WTC11 (cell line): Measurements from ENCODE around the gene CACNG3. TPM values are rescaled to one million over a fixed set of nuclear protein-coding genes. Genes with fewer than 3 reads are reported as not detected.

Experiments
- ATAC-seq: fragments of 200-7000 bp; cut with Tn5 transposase; 2 replicates; pipeline ENCODE4 v1.10.0; 2021; ENCODE audit warnings: mild to moderate bottlenecking, moderate library complexity
- CTCF ChIA-PET: fragments of 300-600 bp; sonication (Branson Sonifier 250); formaldehyde crosslinking; loops from one replicate; lab custom pipeline; 2021; ENCODE audit warnings: antibody characterized with exemption; lab: Charles Lee
- POLR2A ChIA-PET: fragments of 350-600 bp; sonication (Branson Sonifier 250); formaldehyde crosslinking; loops from one replicate; lab custom pipeline; 2021; ENCODE audit warnings: antibody characterized with exemption; lab: Charles Lee
- DNase-seq: peaks from one replicate; pipeline ENCODE4 v3.0.0; 2021; ENCODE audit warnings: low spot score
- H3K27ac Mint-ChIP-seq: 2 replicates; pipeline ENCODE4 v1.8.0; 2021; ENCODE audit warnings: mixed read lengths
- H3K27me3 Mint-ChIP-seq: 2 replicates; pipeline ENCODE4 v1.8.0; 2021; ENCODE audit warnings: low read depth, mild to moderate bottlenecking, moderate library complexity, mixed read lengths
- H3K36me3 Mint-ChIP-seq: 2 replicates; pipeline ENCODE4 v1.8.0; 2021; ENCODE audit warnings: mixed read lengths
- H3K4me1 Mint-ChIP-seq: 2 replicates; pipeline ENCODE4 v1.8.0; 2022; ENCODE audit warnings: mixed read lengths
- H3K4me3 Mint-ChIP-seq: 2 replicates; pipeline ENCODE4 v1.8.0; 2021; ENCODE audit warnings: mild to moderate bottlenecking, moderate library complexity, mixed read lengths
- H3K9me3 Mint-ChIP-seq: 2 replicates; pipeline ENCODE4 v1.8.0; 2021; ENCODE audit warnings: mixed read lengths
- ARID4B ChIP-seq: sonication (generic); formaldehyde crosslinking; IDR thresholded peaks from 2 replicates; pipeline ENCODE4 v1.8.0; 2023; ENCODE audit warnings: missing genetic modification reagents, mild to moderate bottlenecking, borderline replicate concordance
- CDX4 ChIP-seq: fragments of 250-450 bp; sonication (Bioruptor Pico); IDR thresholded peaks from 2 replicates; pipeline ENCODE4 v1.9.0; 2021; ENCODE audit warnings: moderate library complexity, mild to moderate bottlenecking, inconsistent platforms, borderline replicate concordance
- GRHL2 ChIP-seq: fragments of 250-450 bp; sonication (Bioruptor Pico); IDR thresholded peaks from 2 replicates; pipeline ENCODE4 v1.8.0; 2022; ENCODE audit warnings: mild to moderate bottlenecking, moderate library complexity; ENCODE audit not compliant: insufficient replicate concordance, severe bottlenecking
- HMGA2 ChIP-seq: fragments of 250-450 bp; sonication (Bioruptor Pico); IDR thresholded peaks from 2 replicates; pipeline ENCODE4 v1.4.0; 2021; ENCODE audit warnings: mild to moderate bottlenecking, moderate library complexity
- RELA ChIP-seq: sonication (generic); formaldehyde crosslinking; IDR thresholded peaks from 2 replicates; pipeline ENCODE4 v1.8.1; 2022; ENCODE audit warnings: missing genetic modification reagents, mild to moderate bottlenecking, borderline replicate concordance
- RORB ChIP-seq: fragments of 250-450 bp; sonication (Bioruptor Pico); IDR thresholded peaks from 2 replicates; pipeline ENCODE4 v1.9.0; 2021; ENCODE audit warnings: mild to moderate bottlenecking
- ZNF281 ChIP-seq: sonication (generic); formaldehyde crosslinking; IDR thresholded peaks from 2 replicates; pipeline ENCODE4 v1.8.0; 2023; ENCODE audit warnings: mild to moderate bottlenecking, missing genetic modification reagents
- ZNF532 ChIP-seq: fragments of 250-450 bp; sonication (Bioruptor Pico); IDR thresholded peaks from 2 replicates; pipeline ENCODE4 v1.9.0; 2021; ENCODE audit warnings: mild to moderate bottlenecking, borderline replicate concordance
- ZNF671 ChIP-seq: fragments of 250-450 bp; sonication (Bioruptor Pico); IDR thresholded peaks from 2 replicates; pipeline ENCODE4 v1.8.0; 2021; ENCODE audit warnings: mild to moderate bottlenecking
- total RNA-seq: library from RNA; stranded (reverse); gene quantifications from 3 replicates; pipeline ENCODE4 v1.2.3, GENCODE V29; 2021
- TF ChIP-seq, protein P1 (sequence below): sonication (generic); formaldehyde crosslinking; IDR thresholded peaks from 2 replicates; pipeline ENCODE4 v1.8.0; 2022; ENCODE audit warnings: mild to moderate bottlenecking, missing genetic modification reagents
- TF ChIP-seq, protein P2 (sequence below): sonication (generic); formaldehyde crosslinking; IDR thresholded peaks from 2 replicates; pipeline ENCODE4 v1.8.1; 2023; ENCODE audit warnings: mild to moderate bottlenecking, missing genetic modification reagents, moderate library complexity

Gene CACNG3
- total RNA-seq, 1 experiment from 2014 or later, result not detected

- ChIA-PET POLR2A (no interaction called here), CTCF (no interaction called here)
- DNase-seq, result no peak
These were observed 6.7 kb downstream of the CACNG3 start for GRCh38 chr16:24262816-24263215.

GRCh38 chr16:24270721-24271442, 14.7 kb downstream of the CACNG3 start:
- Mint-ChIP-seq H3K9me3 (peaks cover 14% of the 10 kb centered on the region), H3K4me3 (no peak overlapping the region), H3K27ac (no peak overlapping the region), H3K27me3 (peaks cover 5% of the 10 kb centered on the region), H3K36me3 (peaks cover 4% of the 10 kb centered on the region), H3K4me1 (peaks cover 7% of the 10 kb centered on the region)
- ChIA-PET POLR2A (no interaction called here), CTCF (interaction anchor here (0.6 to 3.5 kb wide), 5 partner anchors 18 to 226 kb away, joined by 3 to 13 read pairs (median 5); no protein-coding TSS in a partner anchor)
- TF ChIP-seq RELA (CRISPR knock-in tag), result no peak
- no peak for TF ChIP-seq RORB (CRISPR knock-in tag)
- TF ChIP-seq, protein P1, sequence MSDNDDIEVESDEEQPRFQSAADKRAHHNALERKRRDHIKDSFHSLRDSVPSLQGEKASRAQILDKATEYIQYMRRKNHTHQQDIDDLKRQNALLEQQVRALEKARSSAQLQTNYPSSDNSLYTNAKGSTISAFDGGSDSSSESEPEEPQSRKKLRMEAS (CRISPR knock-in tag), result no peak
- no peak for ATAC-seq
- no peak for DNase-seq

More at GRCh38 chr16:24262816-24263215, 6.7 kb downstream of the CACNG3 start:
- H3K27me3 Mint-ChIP-seq, result peaks cover 28% of the 10 kb centered on the region
- peaks cover 12% of the 10 kb centered on the region for H3K4me1 Mint-ChIP-seq
- TF ChIP-seq GRHL2 (CRISPR knock-in tag) (no peak), CDX4 (CRISPR knock-in tag) (no peak), ARID4B (CRISPR knock-in tag) (no peak), ZNF281 (CRISPR knock-in tag) (no peak)
- TF ChIP-seq, protein P2, sequence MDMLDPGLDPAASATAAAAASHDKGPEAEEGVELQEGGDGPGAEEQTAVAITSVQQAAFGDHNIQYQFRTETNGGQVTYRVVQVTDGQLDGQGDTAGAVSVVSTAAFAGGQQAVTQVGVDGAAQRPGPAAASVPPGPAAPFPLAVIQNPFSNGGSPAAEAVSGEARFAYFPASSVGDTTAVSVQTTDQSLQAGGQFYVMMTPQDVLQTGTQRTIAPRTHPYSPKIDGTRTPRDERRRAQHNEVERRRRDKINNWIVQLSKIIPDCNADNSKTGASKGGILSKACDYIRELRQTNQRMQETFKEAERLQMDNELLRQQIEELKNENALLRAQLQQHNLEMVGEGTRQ (CRISPR knock-in tag), result no peak
- no peak overlapping the region for H3K27ac Mint-ChIP-seq
- no peak overlapping the region for H3K4me3 Mint-ChIP-seq
- no peak for ATAC-seq
- H3K36me3 Mint-ChIP-seq, result no peaks in the 10 kb centered on the region
- no peaks in the 10 kb centered on the region for H3K9me3 Mint-ChIP-seq

DNA sequence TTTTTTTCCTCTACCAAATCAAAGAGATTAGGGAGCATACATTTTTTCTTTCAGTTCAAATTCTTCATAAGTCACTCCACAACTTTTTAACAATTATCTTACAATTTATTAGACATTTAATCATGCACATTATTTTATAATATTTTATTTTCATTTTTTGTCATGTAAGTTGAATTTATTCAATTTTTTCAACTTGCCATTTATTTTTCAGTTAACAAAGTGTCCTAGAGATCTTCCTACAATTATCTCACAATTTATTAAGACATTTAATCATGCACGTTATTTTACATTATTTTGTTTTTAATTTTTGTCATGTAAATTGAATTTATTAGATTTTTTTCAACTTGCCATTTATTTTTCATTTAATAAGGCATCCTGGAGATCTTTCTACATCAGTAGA, 16.2 kb downstream of the CACNG3 start:
- DNase-seq (no peak), ATAC-seq (no peak)
- ChIA-PET CTCF (interaction anchor here (1.4 to 2.4 kb wide), 3 partner anchors 20 to 232 kb away, joined by 4 to 11 read pairs (median 5); no protein-coding TSS in a partner anchor), POLR2A (no interaction called here)
- Mint-ChIP-seq H3K27me3 (peaks cover 5% of the 10 kb centered on the region), H3K4me3 (no peak overlapping the region), H3K9me3 (peaks cover 26% of the 10 kb centered on the region), H3K36me3 (peaks cover 4% of the 10 kb centered on the region), H3K4me1 (no peaks in the 10 kb centered on the region), H3K27ac (no peak overlapping the region)
- TF ChIP-seq HMGA2 (CRISPR knock-in tag) (peak; percentile 93; the same call in 1 of the 2 replicates), ZNF671 (CRISPR knock-in tag) (no peak), ZNF532 (CRISPR knock-in tag) (no peak)
- TF ChIP-seq, all 79 proteins: peak for 1
